ENCODE results near the gene UBA3. TPM values are rescaled to one million over a fixed set of nuclear protein-coding genes. Genes with fewer than 3 reads are reported as not detected.

The UBA3 gene
- total and polyA plus RNA-seq, 2 experiments from 2014 or later: 43.3 to 59.8 TPM

DNA sequence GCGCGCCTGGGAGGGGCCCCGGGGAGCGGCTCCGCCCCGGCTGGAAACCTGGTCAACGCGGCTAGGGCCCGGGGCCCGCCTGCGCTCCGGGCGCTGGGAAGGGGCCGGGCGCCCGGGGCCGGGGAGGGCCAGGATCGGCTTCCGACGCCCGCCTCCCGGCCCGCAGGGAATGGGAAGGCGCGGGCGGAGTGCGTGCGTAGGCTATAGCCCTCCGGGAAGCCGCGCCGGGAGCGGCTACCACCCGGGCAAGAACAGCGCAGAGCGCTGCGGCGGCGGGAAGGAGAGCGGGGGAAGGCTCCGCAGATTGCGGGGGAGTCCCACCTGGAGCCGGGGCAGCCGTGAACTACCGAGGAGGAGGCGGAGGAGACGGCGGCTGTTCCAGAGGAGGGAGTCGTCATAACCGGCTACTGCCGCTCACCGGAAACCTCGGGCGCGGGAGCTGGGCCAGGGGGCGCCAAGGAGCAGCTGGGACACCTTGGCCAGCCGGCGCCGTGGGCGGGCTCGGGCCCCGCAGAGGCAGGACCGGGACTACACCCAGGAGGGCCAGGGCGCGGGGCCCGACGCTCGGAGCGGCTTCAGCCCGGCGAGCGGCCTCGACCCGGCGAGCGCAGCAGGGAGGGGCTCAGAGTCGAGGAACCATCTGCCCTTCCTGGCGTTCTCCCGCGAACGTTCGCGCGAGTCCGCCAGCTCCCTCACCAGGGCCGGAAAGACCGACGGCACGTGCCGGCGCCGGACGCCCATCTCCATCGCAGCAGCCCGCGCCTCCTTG, 66.7 kb downstream of the UBA3 start, which contains the start of gene EOGT:
Gene EOGT (minus strand): TSS at position 432 of the 769 bp plus-strand sequence. CDS start 3,838 bp downstream, outside the sequence.
- Histone ChIP-seq H3K4me1 (ENCODE audit: insufficient read depth) (peaks cover 14% of the 10 kb centered on the region), H4K20me1 (ENCODE audit: insufficient read depth, poor library complexity, severe bottlenecking) (no peaks in the 10 kb centered on the region), H3K9me2 (replicated peaks; ENCODE audit: insufficient read depth) (no peaks in the 10 kb centered on the region), H3K4me3 (peak within 1 kb of the TSS; percentile 74), H3K4me2 (peak within 1 kb of the TSS; percentile 79), H2AFZ (peak within 1 kb of the TSS; percentile 94), H3K27ac (peak within 1 kb of the TSS; percentile 98), H3K36me3 (replicated peaks; ENCODE audit: insufficient read depth, low read depth) (no peaks in the 10 kb centered on the region), H3K79me2 (no peaks in the 10 kb centered on the region), H3K27me3 (no peaks in the 10 kb centered on the region), H3K9me3 (ENCODE audit: low read depth) (no peaks in the 10 kb centered on the region)
- DNase-seq (ENCODE audit: low spot score): peak; percentile 93
- WGBS (ENCODE audit: low lambda C conversion rate, missing lambda C conversion rate): 3% methylated on average over 63 of the region's 96 CpGs
- no peak for TF ChIP-seq EZH2phosphoT487 (IDR thresholded peaks at IDR 0.05; ENCODE audit: low read depth, severe bottlenecking, unreplicated experiment)
- no peak for TF ChIP-seq EZH2 (IDR thresholded peaks at IDR 0.05; ENCODE audit: borderline replicate concordance)
- TF ChIP-seq, protein P1, sequence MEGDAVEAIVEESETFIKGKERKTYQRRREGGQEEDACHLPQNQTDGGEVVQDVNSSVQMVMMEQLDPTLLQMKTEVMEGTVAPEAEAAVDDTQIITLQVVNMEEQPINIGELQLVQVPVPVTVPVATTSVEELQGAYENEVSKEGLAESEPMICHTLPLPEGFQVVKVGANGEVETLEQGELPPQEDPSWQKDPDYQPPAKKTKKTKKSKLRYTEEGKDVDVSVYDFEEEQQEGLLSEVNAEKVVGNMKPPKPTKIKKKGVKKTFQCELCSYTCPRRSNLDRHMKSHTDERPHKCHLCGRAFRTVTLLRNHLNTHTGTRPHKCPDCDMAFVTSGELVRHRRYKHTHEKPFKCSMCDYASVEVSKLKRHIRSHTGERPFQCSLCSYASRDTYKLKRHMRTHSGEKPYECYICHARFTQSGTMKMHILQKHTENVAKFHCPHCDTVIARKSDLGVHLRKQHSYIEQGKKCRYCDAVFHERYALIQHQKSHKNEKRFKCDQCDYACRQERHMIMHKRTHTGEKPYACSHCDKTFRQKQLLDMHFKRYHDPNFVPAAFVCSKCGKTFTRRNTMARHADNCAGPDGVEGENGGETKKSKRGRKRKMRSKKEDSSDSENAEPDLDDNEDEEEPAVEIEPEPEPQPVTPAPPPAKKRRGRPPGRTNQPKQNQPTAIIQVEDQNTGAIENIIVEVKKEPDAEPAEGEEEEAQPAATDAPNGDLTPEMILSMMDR (IDR thresholded peaks at IDR 0.05; ENCODE audit: poor library complexity): peak; percentile 69

DNA sequence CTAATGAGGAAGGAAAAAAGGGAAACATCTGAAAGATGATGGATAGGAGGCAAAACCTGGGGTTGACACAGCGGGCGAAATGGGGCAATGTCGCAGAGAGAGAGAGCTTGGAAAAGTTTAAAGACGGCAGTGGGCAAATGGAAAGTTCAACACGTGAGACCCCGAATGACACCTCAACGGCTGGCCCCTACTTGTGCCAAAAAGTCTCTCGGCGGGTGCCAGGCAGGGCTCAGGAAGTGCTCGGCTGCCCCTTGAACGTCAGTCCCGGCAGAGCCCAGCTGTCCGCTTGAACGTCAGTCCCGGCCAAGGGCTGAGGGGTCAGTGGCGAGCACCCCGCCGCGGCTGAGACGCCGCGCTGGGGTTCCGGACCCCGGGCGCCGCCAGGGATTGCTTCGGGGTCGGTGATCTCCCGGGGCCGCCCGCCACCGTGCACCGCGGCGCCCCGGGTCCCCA, 67.3 kb downstream of the UBA3 start:
- Histone ChIP-seq H3K27ac (peak overlapping the region; percentile 98), H3K4me3 (peak overlapping the region; percentile 74), H3K79me2 (no peaks in the 10 kb centered on the region), H2AFZ (peak overlapping the region; percentile 94), H4K20me1 (ENCODE audit: insufficient read depth, poor library complexity, severe bottlenecking) (no peaks in the 10 kb centered on the region), H3K4me1 (ENCODE audit: insufficient read depth) (peaks cover 14% of the 10 kb centered on the region), H3K36me3 (replicated peaks; ENCODE audit: insufficient read depth, low read depth) (no peaks in the 10 kb centered on the region), H3K9me3 (ENCODE audit: low read depth) (no peaks in the 10 kb centered on the region), H3K27me3 (no peaks in the 10 kb centered on the region), H3K9me2 (replicated peaks; ENCODE audit: insufficient read depth) (no peaks in the 10 kb centered on the region), H3K4me2 (peak overlapping the region; percentile 79)
- no peak for TF ChIP-seq EZH2 (IDR thresholded peaks at IDR 0.05; ENCODE audit: borderline replicate concordance)
- no peak for TF ChIP-seq EZH2phosphoT487 (IDR thresholded peaks at IDR 0.05; ENCODE audit: low read depth, severe bottlenecking, unreplicated experiment)
- TF ChIP-seq, protein P1 (IDR thresholded peaks at IDR 0.05; ENCODE audit: poor library complexity): no peak
- WGBS (ENCODE audit: low lambda C conversion rate, missing lambda C conversion rate): 6% methylated on average over 36 of the region's 36 CpGs
- DNase-seq (ENCODE audit: low spot score): peak; percentile 71

DNA sequence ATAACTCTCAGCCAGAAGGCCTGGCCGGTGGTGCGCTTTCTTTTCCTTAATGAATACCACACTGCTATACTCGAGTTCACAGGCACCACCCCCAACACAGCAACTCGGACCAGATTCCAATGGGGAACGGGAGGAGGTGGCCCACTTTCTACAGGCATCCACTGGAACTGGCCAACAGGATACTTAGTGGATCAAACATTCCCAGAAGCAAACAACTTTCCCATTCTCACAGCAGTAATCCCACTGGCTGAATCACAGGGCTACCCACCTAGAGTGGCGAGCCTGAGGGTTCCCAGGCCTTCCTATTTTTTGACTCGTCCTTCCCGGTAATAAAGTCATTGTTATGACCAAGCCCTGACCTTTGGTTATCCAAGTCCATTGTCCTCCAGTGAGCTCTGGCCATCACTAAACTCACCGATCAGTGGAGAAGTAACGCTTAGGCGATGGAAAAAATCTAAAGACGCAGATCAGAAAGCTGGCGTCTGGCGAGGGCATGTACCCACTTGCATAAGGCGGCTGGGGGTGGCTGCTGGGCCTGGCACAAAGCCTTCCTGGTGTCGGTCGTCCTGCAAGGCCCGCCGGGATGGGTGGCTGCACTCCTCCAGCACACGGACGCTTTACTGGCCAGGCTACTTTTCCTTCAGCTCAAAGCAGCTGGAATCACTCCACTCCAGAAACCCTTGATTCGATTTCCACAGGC, 67.9 kb downstream of the UBA3 start:
- Histone ChIP-seq H3K27ac (peak overlapping the region; percentile 98), H3K4me2 (peak overlapping the region; percentile 79), H3K4me3 (peak overlapping the region; percentile 74), H4K20me1 (ENCODE audit: insufficient read depth, poor library complexity, severe bottlenecking) (no peaks in the 10 kb centered on the region), H2AFZ (peak overlapping the region; percentile 94), H3K9me2 (replicated peaks; ENCODE audit: insufficient read depth) (no peaks in the 10 kb centered on the region), H3K4me1 (ENCODE audit: insufficient read depth) (peaks cover 14% of the 10 kb centered on the region), H3K27me3 (no peaks in the 10 kb centered on the region), H3K79me2 (no peaks in the 10 kb centered on the region), H3K9me3 (ENCODE audit: low read depth) (no peaks in the 10 kb centered on the region), H3K36me3 (replicated peaks; ENCODE audit: insufficient read depth, low read depth) (no peaks in the 10 kb centered on the region)
- 59% methylated on average over 22 of the region's 22 CpGs for WGBS (ENCODE audit: low lambda C conversion rate, missing lambda C conversion rate)
- DNase-seq (ENCODE audit: low spot score): peak; percentile 20
- TF ChIP-seq EZH2 (IDR thresholded peaks at IDR 0.05; ENCODE audit: borderline replicate concordance) (no peak), EZH2phosphoT487 (IDR thresholded peaks at IDR 0.05; ENCODE audit: low read depth, severe bottlenecking, unreplicated experiment) (no peak)

Measured in hepatocyte (in vitro differentiated cells).